RWPE1 (cell line): ENCODE data around the gene DGKQ.
"Not testable (repeated sequence)": the region's sequence is repeated elsewhere in the genome, so short reads cannot be mapped to it uniquely, and the experiment has no call there.

ENCODE experiments used
- CTCF ChIA-PET: fragments of 350-600 bp; sonication (Branson Sonifier 250); formaldehyde crosslinking; extraction: SDS; loops from one replicate; lab custom pipeline; 2021; lab: Yijun Ruan, JAX
- POLR2A ChIA-PET: fragments of 400-600 bp; formaldehyde crosslinking; extraction: SDS; loops from one replicate; lab custom pipeline; 2020; ENCODE audit warnings: antibody characterized with exemption; ENCODE audit not compliant: low non-redundant PET; lab: Yijun Ruan, JAX
- DNase-seq: peaks from one replicate; pipeline ENCODE4 v3.0.0; 2012; ENCODE audit warnings: low spot score
- H3K27ac ChIP-seq: fragments of 450-650 bp; 2 replicates; pipeline ENCODE4 v1.5.1; 2017
- CTCF ChIP-seq: fragments of 450-650 bp; conservative IDR thresholded peaks from 2 replicates; pipeline ENCODE4 v1.5.1; 2017; ENCODE audit warnings: low read depth, mild to moderate bottlenecking

Gene DGKQ

GRCh38 chr4:985123-985830, 11.9 kb upstream of the DGKQ start:
- TF ChIP-seq CTCF: no peak
- H3K27ac ChIP-seq: peak overlapping the region; percentile 29; the same call in 1 of the 2 replicates
- CTCF ChIA-PET: no interaction called here
- POLR2A ChIA-PET: no interaction called here
- no peak for DNase-seq

GRCh38 chr4:984336-985054, 11.1 kb upstream of the DGKQ start:
- POLR2A ChIA-PET: no interaction called here
- no peak for DNase-seq
- peak overlapping the region; percentile 29; the same call in 1 of the 2 replicates for H3K27ac ChIP-seq
- CTCF ChIA-PET: interaction anchor here (0.6 kb wide), 1 partner anchor 247 kb away, joined by 5 read pairs; no protein-coding TSS in a partner anchor
- no peak for TF ChIP-seq CTCF

- CTCF ChIA-PET: no interaction called here
These were observed 9.4 kb upstream of the DGKQ start for GRCh38 chr4:982814-983213.

DNA sequence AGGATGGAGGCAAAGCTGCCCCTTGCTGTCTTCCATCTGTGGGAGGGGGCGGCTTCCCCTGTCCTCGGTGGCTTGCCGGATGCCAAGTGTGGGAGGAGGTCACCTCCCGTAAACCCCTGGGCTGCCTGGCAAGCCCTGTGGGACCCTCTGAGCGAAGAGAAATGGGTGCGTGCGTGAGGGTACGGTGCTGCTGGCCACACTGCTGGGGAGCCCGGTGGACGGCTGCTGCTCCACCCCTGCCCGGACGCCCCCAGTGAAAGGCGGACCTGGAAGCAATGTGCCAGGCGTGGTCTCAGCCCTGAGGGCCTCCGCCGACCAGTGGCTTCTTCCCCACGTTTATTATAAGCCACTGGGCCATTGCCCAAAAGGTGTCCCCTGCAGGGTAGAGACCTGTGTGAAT, 8.9 kb upstream of the DGKQ start:
- TF ChIP-seq CTCF: no peak
- no peak overlapping the region for H3K27ac ChIP-seq
- POLR2A ChIA-PET: no interaction called here
- DNase-seq: no peak
- CTCF ChIA-PET: no interaction called here

More at GRCh38 chr4:982814-983213, 9.4 kb upstream of the DGKQ start:
- no peak for TF ChIP-seq CTCF
- POLR2A ChIA-PET: no interaction called here
- H3K27ac ChIP-seq: no peak overlapping the region
- no peak for DNase-seq

- DNase-seq: no peak
- CTCF ChIA-PET: interaction anchor here (0.5 kb wide), 1 partner anchor 295 kb away, joined by 3 read pairs; no protein-coding TSS in a partner anchor
- peak overlapping the region; percentile 77 for H3K27ac ChIP-seq
- POLR2A ChIA-PET: no interaction called here
- no peak for TF ChIP-seq CTCF
These were observed 5.8 kb upstream of the DGKQ start for GRCh38 chr4:978957-979701.

DNA sequence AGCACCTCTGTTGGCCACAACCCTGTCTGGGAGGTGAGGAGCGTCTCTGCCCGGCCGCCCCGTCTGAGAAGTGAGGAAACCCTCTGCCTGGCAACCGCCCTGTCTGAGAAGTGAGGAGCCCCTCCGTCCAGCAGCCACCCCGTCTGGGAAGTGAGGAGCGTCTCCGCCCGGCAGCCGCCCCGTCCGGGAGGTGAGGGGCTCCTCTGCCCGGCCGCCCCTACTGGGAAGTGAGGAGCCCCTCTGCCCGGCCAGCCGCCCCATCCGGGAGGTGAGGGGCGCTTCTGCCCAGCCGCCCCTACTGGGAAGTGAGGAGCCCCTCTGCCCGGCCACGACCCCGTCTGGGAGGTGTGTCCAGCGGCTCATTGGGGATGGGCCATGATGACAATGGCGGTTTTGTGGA, 2.6 kb upstream of the DGKQ start:
- POLR2A ChIA-PET, H3K27ac ChIP-seq, DNase-seq, CTCF ChIA-PET: not testable (repeated sequence)
